ENCODE measurements around the gene HSPBP1. TPM values are rescaled to one million over a fixed set of nuclear protein-coding genes. Genes with fewer than 3 reads are reported as not detected.

Gene HSPBP1
- total RNA-seq, 2 donors from 2014 or later, result 12.5 to 51.1 TPM

DNA sequence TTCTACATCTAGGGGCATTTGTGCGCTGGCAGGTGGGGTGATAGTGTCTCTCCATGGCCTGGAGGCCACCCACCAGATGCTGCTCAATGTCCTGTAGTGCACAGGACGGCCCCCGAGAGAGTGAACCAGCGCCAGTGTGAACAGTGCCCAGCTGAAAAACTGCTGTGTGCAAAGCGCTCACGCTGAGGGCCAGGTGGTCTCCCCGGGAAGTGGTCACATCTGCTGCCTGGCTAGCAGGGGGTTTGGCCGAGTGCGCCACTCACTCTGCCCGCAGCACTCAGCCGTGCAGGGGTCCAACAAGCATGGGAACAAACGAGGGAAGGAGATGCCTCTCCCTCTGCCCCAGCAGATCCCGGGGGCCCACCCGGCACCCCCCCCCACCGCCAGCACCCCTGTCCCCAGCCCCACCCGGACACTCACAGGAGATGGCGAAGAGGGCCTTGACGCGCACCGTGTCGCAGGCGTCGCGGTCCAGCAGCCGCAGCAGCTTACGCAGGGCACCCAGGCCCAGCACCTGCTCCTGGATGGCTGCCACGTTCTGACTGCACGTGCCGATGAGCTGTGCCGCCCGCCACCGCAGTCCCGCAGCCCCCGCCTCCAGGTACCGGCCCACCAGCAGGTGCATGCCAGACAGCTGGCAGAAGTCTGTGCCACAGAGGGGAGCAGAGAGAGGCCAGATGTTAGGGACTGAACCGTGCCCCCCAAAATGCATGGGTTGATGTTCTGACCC lies 5.8 kb downstream of the HSPBP1 start:
- H3K27ac ChIP-seq, result no peak overlapping the region
- no peak for TF ChIP-seq POLR2A (IDR thresholded peaks at IDR 0.05)
- TF ChIP-seq, protein P1, sequence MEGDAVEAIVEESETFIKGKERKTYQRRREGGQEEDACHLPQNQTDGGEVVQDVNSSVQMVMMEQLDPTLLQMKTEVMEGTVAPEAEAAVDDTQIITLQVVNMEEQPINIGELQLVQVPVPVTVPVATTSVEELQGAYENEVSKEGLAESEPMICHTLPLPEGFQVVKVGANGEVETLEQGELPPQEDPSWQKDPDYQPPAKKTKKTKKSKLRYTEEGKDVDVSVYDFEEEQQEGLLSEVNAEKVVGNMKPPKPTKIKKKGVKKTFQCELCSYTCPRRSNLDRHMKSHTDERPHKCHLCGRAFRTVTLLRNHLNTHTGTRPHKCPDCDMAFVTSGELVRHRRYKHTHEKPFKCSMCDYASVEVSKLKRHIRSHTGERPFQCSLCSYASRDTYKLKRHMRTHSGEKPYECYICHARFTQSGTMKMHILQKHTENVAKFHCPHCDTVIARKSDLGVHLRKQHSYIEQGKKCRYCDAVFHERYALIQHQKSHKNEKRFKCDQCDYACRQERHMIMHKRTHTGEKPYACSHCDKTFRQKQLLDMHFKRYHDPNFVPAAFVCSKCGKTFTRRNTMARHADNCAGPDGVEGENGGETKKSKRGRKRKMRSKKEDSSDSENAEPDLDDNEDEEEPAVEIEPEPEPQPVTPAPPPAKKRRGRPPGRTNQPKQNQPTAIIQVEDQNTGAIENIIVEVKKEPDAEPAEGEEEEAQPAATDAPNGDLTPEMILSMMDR (IDR thresholded peaks at IDR 0.05), result no peak
- no peak overlapping the region for H3K4me3 ChIP-seq
- no peaks in the 10 kb centered on the region for H3K9me3 ChIP-seq
- 92 to 93% methylated on average over 5 to 34 of the region's 36 CpGs for WGBS, 2 donors
- DNase-seq (no peak), ATAC-seq (no peak)
- intact Hi-C loops (cut with DNase I), result no loop called here
- peaks cover 7% of the 10 kb centered on the region for H3K4me1 ChIP-seq
- peaks cover 0 to 8% of the 10 kb centered on the region in 2 donors for H3K36me3 ChIP-seq (replicated peaks in 1 of 2; ENCODE audit: insufficient read depth in 1 of 2, low read depth in 2 of 2)
- no peaks in the 10 kb centered on the region for H3K27me3 ChIP-seq

DNA sequence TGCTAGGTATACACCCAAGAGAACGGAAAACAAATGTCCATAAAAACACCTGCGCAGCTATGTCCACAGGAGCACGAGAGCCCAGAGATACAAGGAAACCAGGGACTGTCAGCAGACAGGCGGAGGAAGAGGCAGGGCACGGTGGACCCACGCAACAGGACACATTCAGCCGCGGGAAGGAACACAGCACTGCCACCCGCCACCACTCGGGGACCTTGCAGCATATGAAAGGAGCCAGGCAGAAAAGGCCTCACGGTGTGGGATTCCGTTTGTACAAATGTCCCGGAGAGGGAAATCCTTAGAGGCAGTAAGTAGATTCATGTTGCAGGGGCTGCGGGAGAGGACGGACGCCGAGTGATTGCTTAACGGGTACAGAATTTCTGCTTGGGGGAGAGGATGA lies 7.8 kb downstream of the HSPBP1 start:
- Histone ChIP-seq H3K27me3 (no peaks in the 10 kb centered on the region), H3K27ac (no peak overlapping the region), H3K36me3 (replicated peaks in 1 of 2; ENCODE audit: insufficient read depth in 1 of 2, low read depth in 2 of 2) (peaks cover 0 to 3% of the 10 kb centered on the region in 2 donors), H3K4me3 (no peak overlapping the region), H3K4me1 (no peaks in the 10 kb centered on the region), H3K9me3 (no peaks in the 10 kb centered on the region)
- WGBS, 2 donors, result 92 to 95% methylated on average over 18 of the region's 18 CpGs
- intact Hi-C loops (cut with DNase I), result no loop called here
- TF ChIP-seq, protein P1 (IDR thresholded peaks at IDR 0.05), result no peak
- no peak for TF ChIP-seq POLR2A (IDR thresholded peaks at IDR 0.05)
- DNase-seq, result no peak
- no peak for ATAC-seq

DNA sequence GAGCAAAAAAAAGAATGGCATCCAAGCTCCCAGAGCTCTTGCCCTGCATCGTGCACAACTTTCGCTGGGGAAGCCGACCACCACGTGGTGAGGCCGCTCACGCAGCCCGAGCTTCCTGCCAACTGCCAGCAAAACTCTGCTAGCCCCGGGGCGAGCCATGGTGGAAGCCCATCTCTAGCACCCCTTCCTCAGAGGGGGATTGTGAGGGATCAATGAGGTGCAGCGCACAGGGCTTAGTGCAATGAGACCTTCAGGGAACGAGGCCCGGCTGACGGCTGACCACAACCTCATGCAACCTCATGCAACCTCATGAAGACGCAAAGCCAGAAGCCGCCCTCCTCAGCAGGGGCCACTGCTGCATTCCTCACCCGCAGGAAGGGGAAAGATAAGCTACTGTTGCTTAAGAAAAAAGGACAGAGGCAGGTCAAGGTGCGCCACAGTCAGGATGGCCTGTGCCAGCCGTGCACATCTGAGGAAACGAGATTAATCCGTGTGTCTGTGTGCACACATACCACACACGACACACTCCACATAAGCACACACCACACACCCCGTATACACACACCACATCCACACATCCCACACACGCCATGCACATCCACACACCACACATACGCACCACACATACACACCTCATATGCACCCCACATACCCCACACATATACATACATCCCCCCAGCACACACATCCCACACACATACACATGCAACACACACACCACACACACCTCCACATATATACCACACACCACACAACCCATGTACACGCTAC lies 9.6 kb downstream of the HSPBP1 start:
- no peak for TF ChIP-seq POLR2A (IDR thresholded peaks at IDR 0.05)
- TF ChIP-seq, protein P1 (IDR thresholded peaks at IDR 0.05), result no peak
- ATAC-seq, result no peak

DNA sequence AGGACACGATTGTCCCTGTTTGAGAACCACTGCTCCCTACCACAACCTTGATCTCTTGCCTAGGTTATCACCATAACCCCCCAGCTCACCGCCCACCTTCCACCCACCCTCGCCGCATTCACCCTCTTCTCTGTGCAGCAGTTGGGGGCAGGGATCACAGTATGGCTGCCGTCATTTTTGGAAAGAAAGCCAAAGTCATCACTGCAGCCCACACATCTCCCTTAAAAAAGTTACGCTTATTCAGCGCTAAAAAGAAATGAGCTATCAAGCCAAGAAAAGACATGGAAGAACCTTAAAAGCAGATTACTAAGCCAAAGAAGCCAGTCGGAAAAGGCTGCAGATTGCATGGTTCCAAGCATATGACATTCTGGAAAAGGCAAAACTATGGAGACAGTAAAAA lies 10.6 kb downstream of the HSPBP1 start:
- 90% methylated on average over 8 of the region's 8 CpGs for WGBS, 2 donors
- Histone ChIP-seq H3K27ac (no peak overlapping the region), H3K27me3 (no peaks in the 10 kb centered on the region), H3K36me3 (replicated peaks in 1 of 2; ENCODE audit: insufficient read depth in 1 of 2, low read depth in 2 of 2) (peaks cover 0 to 2% of the 10 kb centered on the region in 2 donors), H3K9me3 (no peaks in the 10 kb centered on the region), H3K4me3 (no peak overlapping the region), H3K4me1 (no peaks in the 10 kb centered on the region)
- intact Hi-C loops (cut with DNase I), result no loop called here
- DNase-seq (no peak), ATAC-seq (no peak)
- TF ChIP-seq, protein P1 (IDR thresholded peaks at IDR 0.05), result no peak
- TF ChIP-seq POLR2A (IDR thresholded peaks at IDR 0.05), result no peak

More for the DNA sequence above, 9.6 kb downstream of the HSPBP1 start:
- no peak for DNase-seq
- Histone ChIP-seq H3K36me3 (replicated peaks in 1 of 2; ENCODE audit: insufficient read depth in 1 of 2, low read depth in 2 of 2) (peaks cover 0 to 2% of the 10 kb centered on the region in 2 donors), H3K27me3 (no peaks in the 10 kb centered on the region), H3K4me1 (no peaks in the 10 kb centered on the region), H3K27ac (no peak overlapping the region), H3K4me3 (no peak overlapping the region), H3K9me3 (no peaks in the 10 kb centered on the region)
- WGBS, 2 donors, result 89 to 92% methylated on average over 16 to 25 of the region's 25 CpGs
- intact Hi-C loops (cut with DNase I), result no loop called here
